Renal pelvis (tissue), 4 donors: Measurements from ENCODE around the gene ZDHHC16. TPM values are rescaled to one million over a fixed set of nuclear protein-coding genes. Genes with fewer than 3 reads are reported as not detected.
"Not testable (repeated sequence)": the region's sequence is repeated elsewhere in the genome, so short reads cannot be mapped to it uniquely, and the experiment has no call there.

ENCODE experiments used
- DNase-seq: peaks from one replicate; pipeline ENCODE4 v3.0.0-alpha.2; 2013
- polyA plus RNA-seq, 3 donors: library from polyadenylated mRNA; unstranded; fragments of 120-200 nt; gene quantifications; one replicate each; pipeline ENCODE4 v1.2.1, GENCODE V29; 2013; ENCODE audit not compliant: insufficient read length in 3 of 3

Gene ZDHHC16
- polyA plus RNA-seq, 3 donors = 40.5 to 43.1 (median 40.7) TPM

DNA sequence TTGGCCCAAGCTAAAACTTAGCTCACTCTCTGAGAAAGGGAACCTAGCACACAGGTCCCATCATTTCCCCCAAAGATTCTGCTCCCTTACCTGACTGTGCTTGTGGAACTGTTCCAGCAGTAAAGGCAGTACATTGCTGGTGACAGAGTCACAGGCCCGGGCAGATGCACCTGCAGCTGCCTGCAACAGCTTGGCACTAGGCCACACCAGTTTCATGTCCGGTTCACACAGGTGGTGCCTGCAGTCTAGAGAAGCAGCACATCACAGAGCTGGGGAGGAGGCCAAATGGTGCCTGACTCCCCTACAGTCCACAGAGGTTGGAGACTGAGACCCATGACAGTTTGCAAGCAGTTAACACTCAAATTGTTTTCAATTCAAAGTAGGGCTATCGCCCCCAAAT lies 22.2 kb downstream of the ZDHHC16 start:
- no peak for DNase-seq

GRCh38 chr10:97468781-97469180 lies 22.8 kb downstream of the ZDHHC16 start:
- not testable (repeated sequence) for DNase-seq

DNA sequence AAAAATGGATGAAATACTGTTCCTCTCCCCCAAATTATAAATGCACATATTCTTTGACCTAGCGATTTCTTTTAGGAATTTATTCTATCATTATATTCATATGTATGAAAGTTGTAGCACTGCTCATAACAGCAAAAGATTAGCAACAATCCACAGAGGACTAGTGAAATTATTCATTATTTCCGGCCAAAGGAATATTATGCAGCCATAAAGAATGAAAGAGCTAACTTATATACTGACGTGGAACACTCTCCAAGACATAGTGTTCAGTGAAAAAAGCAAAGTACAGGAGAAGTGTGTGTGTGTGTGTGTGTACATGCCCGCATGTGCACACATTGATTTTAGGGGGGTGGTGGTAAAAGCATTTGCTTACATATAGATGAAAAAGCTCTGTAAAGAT lies 28.9 kb downstream of the ZDHHC16 start:
- DNase-seq = no peak

- DNase-seq = no peak
Measured at GRCh38 chr10:97475936-97476594, 30.1 kb downstream of the ZDHHC16 start.

GRCh38 chr10:97479410-97479809 lies 33.4 kb downstream of the ZDHHC16 start:
- not testable (repeated sequence) for DNase-seq

- no peak for DNase-seq
Measured at GRCh38 chr10:97479939-97480338, 34.0 kb downstream of the ZDHHC16 start.

- DNase-seq = no peak
Measured at GRCh38 chr10:97481071-97481470, 35.1 kb downstream of the ZDHHC16 start.

GRCh38 chr10:97482381-97482780 lies 36.4 kb downstream of the ZDHHC16 start:
- no peak for DNase-seq

- DNase-seq = no peak
Measured at GRCh38 chr10:97483506-97483905, 37.5 kb downstream of the ZDHHC16 start.

- DNase-seq = no peak
Measured at GRCh38 chr10:97483921-97484320, 37.9 kb downstream of the ZDHHC16 start.

GRCh38 chr10:97485647-97486281 lies 39.8 kb downstream of the ZDHHC16 start:
- DNase-seq = no peak

DNA sequence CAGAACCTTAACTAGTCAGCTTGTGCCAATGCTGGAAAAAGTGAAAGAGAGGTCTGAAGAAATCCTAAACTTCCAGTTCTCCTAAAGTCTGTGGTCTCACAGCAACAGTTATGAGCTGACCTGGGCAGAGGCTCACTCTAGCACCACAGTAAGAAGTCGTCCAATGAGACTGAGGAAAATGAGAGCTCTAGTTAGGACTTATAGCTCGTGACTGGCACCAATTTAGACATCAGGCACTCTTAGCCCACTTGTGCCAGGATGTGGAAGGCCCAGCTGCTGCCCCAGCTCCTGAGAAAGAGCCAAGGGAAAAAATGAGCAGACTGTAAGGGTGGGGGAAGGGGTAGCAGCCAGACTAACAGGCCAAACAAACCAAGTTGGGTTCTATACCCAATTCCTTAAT lies 44.6 kb downstream of the ZDHHC16 start:
- DNase-seq = no peak

- no peak for DNase-seq
Measured at GRCh38 chr10:97494151-97494550, 48.2 kb downstream of the ZDHHC16 start.

DNA sequence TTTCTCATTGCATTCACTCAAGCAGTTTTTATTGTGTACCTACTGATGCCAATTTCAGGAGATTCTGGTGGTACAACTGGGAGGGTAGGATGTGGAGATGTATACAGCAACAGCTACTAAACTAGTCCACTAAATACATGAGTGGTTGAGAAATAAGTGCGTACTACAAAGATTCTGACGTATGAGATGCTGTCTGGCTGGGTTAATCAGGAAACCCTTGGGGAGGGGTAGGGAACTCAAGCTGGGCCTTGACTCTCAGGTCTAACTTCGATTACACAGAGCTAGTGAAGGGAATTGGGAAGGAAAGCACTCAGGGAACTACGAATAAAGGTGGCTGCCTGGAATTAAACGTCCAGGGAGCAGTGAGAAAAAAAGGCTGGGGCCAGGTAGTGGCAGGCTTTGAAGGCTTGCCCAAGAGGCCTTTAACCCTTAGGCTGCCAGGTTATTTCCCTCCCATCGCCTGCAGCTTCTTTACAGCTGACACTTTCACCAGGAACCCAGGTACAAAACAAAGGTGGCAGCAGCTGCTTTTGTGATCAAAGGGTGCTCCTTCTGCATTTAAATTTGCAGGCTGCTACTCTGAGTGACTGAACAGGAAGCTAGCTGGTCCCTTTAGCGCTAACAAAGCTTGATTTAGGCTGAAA lies 49.0 kb downstream of the ZDHHC16 start:
- DNase-seq = no peak

DNA sequence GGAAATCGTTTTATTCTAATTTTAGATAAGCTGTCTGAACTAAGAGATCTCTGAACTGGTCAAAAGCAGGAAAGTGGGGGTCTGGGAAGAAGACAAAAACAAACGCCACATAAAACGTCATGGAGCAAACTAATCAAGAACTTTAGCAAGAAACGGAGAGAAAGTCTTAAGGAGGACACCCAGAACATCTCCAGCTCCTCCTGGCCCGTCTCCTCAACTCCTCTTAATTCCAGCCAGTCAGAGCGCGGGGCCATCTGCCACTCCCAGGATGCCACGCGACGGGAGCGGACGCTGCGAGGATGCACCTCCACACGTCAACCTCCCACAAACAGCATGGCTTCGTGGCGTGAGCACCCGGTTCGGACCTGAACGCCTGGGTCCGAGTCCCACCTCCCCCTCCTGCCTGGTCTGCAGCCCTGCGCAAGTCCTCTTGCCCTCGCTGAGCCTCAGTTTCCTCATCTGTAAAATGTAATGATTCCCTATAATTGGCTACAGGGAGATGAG lies 51.6 kb downstream of the ZDHHC16 start:
- DNase-seq = no peak

DNA sequence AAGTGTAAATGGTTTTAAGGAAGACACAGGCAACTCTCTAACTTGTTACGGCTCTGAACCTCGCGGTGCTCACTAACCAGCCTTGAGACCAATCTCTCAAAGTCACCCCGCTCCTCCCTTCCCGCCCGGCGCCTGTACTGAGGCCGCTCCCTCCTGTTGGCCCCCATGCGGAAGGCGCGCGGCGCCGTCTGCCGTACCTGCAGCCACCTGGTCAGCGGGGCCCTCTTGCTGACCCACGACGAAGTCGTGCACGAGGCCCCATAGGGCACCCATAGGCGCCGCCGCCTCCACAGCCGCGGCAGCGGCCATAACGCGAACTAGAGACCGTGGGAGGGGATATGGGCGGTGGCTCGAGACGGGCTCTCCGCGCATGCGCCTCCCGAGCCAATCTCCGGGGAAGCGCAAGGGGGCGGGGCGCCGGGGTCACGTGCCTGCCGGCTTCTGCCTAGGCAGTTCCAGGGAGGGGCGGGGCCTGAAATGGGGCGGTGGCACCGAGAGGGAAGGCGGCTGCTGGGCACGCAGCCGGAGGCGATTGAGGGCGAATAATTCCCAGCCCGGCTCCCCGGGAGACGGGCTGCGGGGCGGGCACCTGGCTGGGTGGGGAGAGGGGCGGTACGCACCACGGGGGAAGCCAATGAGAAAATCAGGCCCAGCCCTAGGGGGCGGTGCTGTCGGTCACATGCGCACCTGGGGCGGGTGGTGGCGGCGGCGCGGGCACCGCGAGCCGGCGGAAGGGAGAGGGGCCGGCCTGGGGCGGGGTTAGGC lies 52.3 kb downstream of the ZDHHC16 start, which contains the start of gene MMS19:
MMS19 (minus strand) TSS at position 347 of the 765 bp plus-strand sequence; CDS start at position 309, 38 bp downstream.
- DNase-seq = peak; percentile 99

- DNase-seq = no peak
Measured at GRCh38 chr10:97498841-97499560, 53.0 kb downstream of the ZDHHC16 start, which contains the start of gene UBTD1. Gene UBTD1 (plus strand): TSS chr10:97498924. CDS start chr10:97499204, 280 bp downstream.

GRCh38 chr10:97499561-97500296 lies 53.8 kb downstream of the ZDHHC16 start:
- DNase-seq = no peak

DNA sequence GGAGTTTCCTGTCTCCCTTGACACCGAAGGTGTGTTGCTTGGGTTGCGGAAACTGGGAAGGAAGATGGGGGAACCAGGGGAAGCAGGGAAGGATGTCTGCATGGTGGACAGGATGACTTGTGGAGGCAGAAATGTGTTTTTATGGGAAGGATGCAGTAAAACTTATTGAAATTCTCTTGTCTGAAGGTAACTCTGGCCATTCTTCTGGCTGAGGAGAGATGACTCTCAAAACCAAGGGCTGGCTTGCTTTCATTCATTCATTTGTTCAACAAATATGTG lies 54.3 kb downstream of the ZDHHC16 start:
- no peak for DNase-seq

GRCh38 chr10:97502916-97503315 lies 56.9 kb downstream of the ZDHHC16 start:
- DNase-seq = no peak

GRCh38 chr10:97503406-97503805 lies 57.4 kb downstream of the ZDHHC16 start:
- DNase-seq = no peak
